Fibroblast of lung (primary cell): ENCODE measurements around the gene NCOA7. TPM values are rescaled to one million over a fixed set of nuclear protein-coding genes. Genes with fewer than 3 reads are reported as not detected.
A peak's percentile ranks its signal among the peaks of the same experiment; 100 is the strongest.

Source experiments
- DNase-seq, 2 donors: peaks; one replicate each; pipeline versions ENCODE4 v3.0.0 to v3.0.0-alpha.2; 2010; ENCODE audit warnings: low read depth in 2 of 2
- H2AFZ ChIP-seq: 2 replicates; pipeline ENCODE4 v1.5.1; 2012; ENCODE audit warnings: low read length, control low read depth, inconsistent platforms
- H3K27ac ChIP-seq: 2 replicates; pipeline ENCODE4 v1.5.1; 2011; ENCODE audit warnings: low read length, control low read depth; ENCODE audit not compliant: insufficient read depth
- H3K27me3 ChIP-seq: 2 replicates; pipeline ENCODE4 v1.5.1; 2011; ENCODE audit warnings: mild to moderate bottlenecking, low read length; ENCODE audit not compliant: control insufficient read depth, insufficient read depth
- H3K36me3 ChIP-seq: 2 replicates; pipeline ENCODE4 v1.5.1; 2011; ENCODE audit warnings: low read length; ENCODE audit not compliant: control insufficient read depth, insufficient read depth
- H3K4me1 ChIP-seq: 2 replicates; pipeline ENCODE4 v1.5.1; 2011; ENCODE audit warnings: low read length; ENCODE audit not compliant: control insufficient read depth, insufficient read depth; ENCODE audit errors: extremely low read depth
- H3K4me2 ChIP-seq: 2 replicates; pipeline ENCODE4 v1.5.1; 2011; ENCODE audit warnings: low read length, control low read depth; ENCODE audit not compliant: insufficient read depth; ENCODE audit errors: extremely low read depth
- H3K4me3 ChIP-seq, 4 experiments: fragments of 200-600 bp in 1 of 4; sonication (generic) in 1 of 4; replicated peaks in 1 of 4; 2 replicates each; pipeline ENCODE4 v1.5.1; 2011 to 2016; ENCODE audit warnings: low read length in 4 of 4, low read depth in 3 of 4, mild to moderate bottlenecking in 3 of 4, control low read depth in 2 of 4, inconsistent platforms in 1 of 4, mixed read lengths in 1 of 4; ENCODE audit not compliant: insufficient read depth in 1 of 4; ENCODE audit errors: control extremely low read depth in 1 of 4
- H3K79me2 ChIP-seq: 2 replicates; pipeline ENCODE4 v1.5.1; 2012; ENCODE audit warnings: mild to moderate bottlenecking, low read length, inconsistent platforms; ENCODE audit not compliant: control insufficient read depth, insufficient read depth
- H3K9ac ChIP-seq: 2 replicates; pipeline ENCODE4 v1.5.1; 2011; ENCODE audit warnings: mild to moderate bottlenecking, low read length, control low read depth; ENCODE audit not compliant: insufficient read depth
- H3K9me3 ChIP-seq: 2 replicates; pipeline ENCODE4 v1.5.1; 2012; ENCODE audit warnings: low read depth, low read length; ENCODE audit not compliant: control insufficient read depth, insufficient read depth
- H4K20me1 ChIP-seq: 2 replicates; pipeline ENCODE4 v1.5.1; 2011; ENCODE audit warnings: low read length; ENCODE audit not compliant: control insufficient read depth, insufficient read depth; ENCODE audit errors: extremely low read depth
- EZH2 ChIP-seq: IDR thresholded peaks from 2 replicates; pipeline ENCODE4 v1.5.1; 2012; ENCODE audit warnings: low read length, control low read depth, mild to moderate bottlenecking; ENCODE audit errors: missing control alignments
- polyA plus RNA-seq, 2 donors: library from polyadenylated mRNA; depleted of rRNA in 1 of 2; stranded (reverse) in 1 of 2; unstranded in 1 of 2; fragments of >200 nt; gene quantifications; 2 replicates each; pipeline ENCODE4 v1.2.1, GENCODE V29; 2011 to 2012; ENCODE audit warnings: missing spikeins in 1 of 2
- total RNA-seq: library from RNA; depleted of rRNA; stranded (reverse); fragments of >200 nt; gene quantifications from 2 replicates; pipeline ENCODE4 v1.2.1, GENCODE V29; 2014
- TF ChIP-seq, protein P1 (sequence below), 2 donors: IDR thresholded peaks in 1 of 2; conservative IDR thresholded peaks in 1 of 2; 1 replicate in 1 of 2; 2 replicates in 1 of 2; pipeline ENCODE4 v1.5.1; 2011 to 2012; ENCODE audit warnings: low read length in 2 of 2, control low read depth in 1 of 2, inconsistent platforms in 1 of 2, low read depth in 1 of 2, mild to moderate bottlenecking in 1 of 2

Gene NCOA7
- total and polyA plus RNA-seq, 2 donors (not counting 1 experiment from before 2014, with no cell fraction given) = 13.7 to 49.9 TPM

DNA sequence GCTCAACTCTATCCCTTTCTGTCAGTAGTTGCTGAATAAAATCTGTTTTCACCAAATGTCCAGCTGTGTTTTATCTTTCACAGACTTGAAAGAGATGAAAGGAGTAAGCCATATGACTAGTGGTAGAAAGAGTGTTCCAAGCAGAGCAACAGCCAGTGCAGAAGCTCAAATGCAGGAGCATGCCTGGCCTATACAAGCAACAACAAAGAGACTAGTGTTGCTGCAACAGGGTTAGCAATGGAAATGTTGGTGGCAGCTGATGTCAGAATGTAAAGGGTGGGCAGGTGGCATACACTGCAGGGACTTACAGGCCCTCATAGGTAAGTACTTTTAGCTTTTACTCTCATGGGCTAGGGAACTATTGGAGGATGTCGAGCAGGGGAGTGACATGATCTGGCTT, 160.6 kb downstream of the NCOA7 start:
- Histone ChIP-seq H3K27ac (no peak overlapping the region), H3K9ac (no peak overlapping the region), H3K36me3 (no peaks in the 10 kb centered on the region), H3K79me2 (no peaks in the 10 kb centered on the region), H3K4me1 (peaks cover 4% of the 10 kb centered on the region), H3K4me3 (no peak overlapping the region), H3K27me3 (no peaks in the 10 kb centered on the region), H3K4me2 (no peak overlapping the region), H2AFZ (no peak overlapping the region), H4K20me1 (no peaks in the 10 kb centered on the region), H3K9me3 (no peaks in the 10 kb centered on the region)
- TF ChIP-seq, protein P1, sequence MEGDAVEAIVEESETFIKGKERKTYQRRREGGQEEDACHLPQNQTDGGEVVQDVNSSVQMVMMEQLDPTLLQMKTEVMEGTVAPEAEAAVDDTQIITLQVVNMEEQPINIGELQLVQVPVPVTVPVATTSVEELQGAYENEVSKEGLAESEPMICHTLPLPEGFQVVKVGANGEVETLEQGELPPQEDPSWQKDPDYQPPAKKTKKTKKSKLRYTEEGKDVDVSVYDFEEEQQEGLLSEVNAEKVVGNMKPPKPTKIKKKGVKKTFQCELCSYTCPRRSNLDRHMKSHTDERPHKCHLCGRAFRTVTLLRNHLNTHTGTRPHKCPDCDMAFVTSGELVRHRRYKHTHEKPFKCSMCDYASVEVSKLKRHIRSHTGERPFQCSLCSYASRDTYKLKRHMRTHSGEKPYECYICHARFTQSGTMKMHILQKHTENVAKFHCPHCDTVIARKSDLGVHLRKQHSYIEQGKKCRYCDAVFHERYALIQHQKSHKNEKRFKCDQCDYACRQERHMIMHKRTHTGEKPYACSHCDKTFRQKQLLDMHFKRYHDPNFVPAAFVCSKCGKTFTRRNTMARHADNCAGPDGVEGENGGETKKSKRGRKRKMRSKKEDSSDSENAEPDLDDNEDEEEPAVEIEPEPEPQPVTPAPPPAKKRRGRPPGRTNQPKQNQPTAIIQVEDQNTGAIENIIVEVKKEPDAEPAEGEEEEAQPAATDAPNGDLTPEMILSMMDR (conservative IDR thresholded peaks at IDR 0.05 in 1 of 2, IDR thresholded peaks at IDR 0.05 in 1 of 2; ENCODE audit: low read depth in 1 of 2, low read length in 2 of 2) = no peak
- no peak for TF ChIP-seq EZH2
- no peak for DNase-seq

DNA sequence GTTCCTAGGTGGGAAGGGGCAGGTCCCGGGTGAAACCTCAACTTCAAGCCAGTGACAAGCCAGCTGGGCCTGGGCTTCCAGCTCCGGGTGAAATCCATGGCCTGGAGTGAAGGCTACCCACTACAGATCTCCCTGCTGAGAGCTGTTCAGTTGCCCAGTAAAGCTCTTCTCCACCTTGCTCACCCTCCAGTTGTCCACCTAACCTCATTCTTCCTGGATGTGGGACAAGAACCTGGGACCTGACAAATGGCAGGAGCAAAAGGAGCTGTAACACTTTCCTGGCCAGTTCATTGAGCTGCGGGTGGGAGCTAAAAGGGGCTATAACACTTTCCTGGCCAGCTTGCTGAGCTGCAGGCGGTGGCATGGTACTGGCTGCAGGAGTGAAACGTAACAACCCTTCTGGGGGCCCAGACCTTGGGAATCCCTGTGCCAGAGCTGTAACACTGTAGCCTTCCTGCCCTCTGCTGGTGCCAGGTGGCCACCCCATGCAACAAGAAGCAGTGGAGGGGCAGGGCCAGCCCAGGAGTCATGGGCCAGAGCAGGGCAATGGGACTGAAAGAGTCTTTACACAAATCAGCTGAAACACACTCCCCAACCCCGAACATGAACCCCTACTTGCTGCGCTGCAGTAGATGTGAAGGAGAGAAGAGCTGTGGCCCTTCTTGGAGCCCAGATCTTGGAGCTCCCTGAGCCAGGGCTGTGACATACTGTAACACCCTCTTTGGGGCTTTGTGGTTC, 162.2 kb downstream of the NCOA7 start:
- no peaks in the 10 kb centered on the region for H3K27me3 ChIP-seq
- DNase-seq = peak in 1 of 2 donors; percentile 14
- H3K4me2 ChIP-seq = no peak overlapping the region
- TF ChIP-seq, protein P1 (conservative IDR thresholded peaks at IDR 0.05 in 1 of 2, IDR thresholded peaks at IDR 0.05 in 1 of 2; ENCODE audit: low read depth in 1 of 2, low read length in 2 of 2) = peak in 1 of 2 donors; percentile 38
- no peak for TF ChIP-seq EZH2
- H3K36me3 ChIP-seq = no peaks in the 10 kb centered on the region
- H3K9me3 ChIP-seq = no peaks in the 10 kb centered on the region
- peaks cover 3% of the 10 kb centered on the region for H3K79me2 ChIP-seq
- H3K4me3 ChIP-seq = no peak overlapping the region
- H3K27ac ChIP-seq = no peak overlapping the region
- H3K9ac ChIP-seq = no peak overlapping the region
- no peaks in the 10 kb centered on the region for H4K20me1 ChIP-seq
- H2AFZ ChIP-seq = no peak overlapping the region
- H3K4me1 ChIP-seq = no peaks in the 10 kb centered on the region

GRCh38 chr6:125953502-125953875, 162.7 kb downstream of the NCOA7 start:
- no peak for DNase-seq
- Histone ChIP-seq H3K27ac (no peak overlapping the region), H3K79me2 (peaks cover 3% of the 10 kb centered on the region)

More at GRCh38 chr6:125953502-125953875, 162.7 kb downstream of the NCOA7 start:
- TF ChIP-seq EZH2 = no peak
- TF ChIP-seq, protein P1 (conservative IDR thresholded peaks at IDR 0.05 in 1 of 2, IDR thresholded peaks at IDR 0.05 in 1 of 2; ENCODE audit: low read depth in 1 of 2, low read length in 2 of 2) = no peak
- H3K9ac ChIP-seq = no peak overlapping the region
- no peak overlapping the region for H3K4me2 ChIP-seq
- H3K4me3 ChIP-seq = no peak overlapping the region
- H4K20me1 ChIP-seq = no peaks in the 10 kb centered on the region
- no peaks in the 10 kb centered on the region for H3K27me3 ChIP-seq
- no peaks in the 10 kb centered on the region for H3K4me1 ChIP-seq
- H3K9me3 ChIP-seq = no peaks in the 10 kb centered on the region
- H2AFZ ChIP-seq = no peak overlapping the region
- H3K36me3 ChIP-seq = no peaks in the 10 kb centered on the region
